HG03457 (cell line): ENCODE results near the gene RBM11.
"Not testable (repeated sequence)": the region's sequence is repeated elsewhere in the genome, so short reads cannot be mapped to it uniquely, and the experiment has no call there.

ENCODE experiments used
- ATAC-seq: cut with Tn5 transposase; IDR thresholded peaks from one replicate; pipeline ENCODE4 v1.9.1; 2021; ENCODE audit warnings: moderate number of reproducible peaks; ENCODE audit not compliant: unreplicated experiment

RBM11 gene

GRCh38 chr21:14215971-14216641, at the start of gene RBM11:
Gene RBM11, plus strand, starts transcription at chr21:14216157. Its CDS starts 30 bp downstream, at chr21:14216187.
- ATAC-seq, result peak; percentile 90

DNA sequence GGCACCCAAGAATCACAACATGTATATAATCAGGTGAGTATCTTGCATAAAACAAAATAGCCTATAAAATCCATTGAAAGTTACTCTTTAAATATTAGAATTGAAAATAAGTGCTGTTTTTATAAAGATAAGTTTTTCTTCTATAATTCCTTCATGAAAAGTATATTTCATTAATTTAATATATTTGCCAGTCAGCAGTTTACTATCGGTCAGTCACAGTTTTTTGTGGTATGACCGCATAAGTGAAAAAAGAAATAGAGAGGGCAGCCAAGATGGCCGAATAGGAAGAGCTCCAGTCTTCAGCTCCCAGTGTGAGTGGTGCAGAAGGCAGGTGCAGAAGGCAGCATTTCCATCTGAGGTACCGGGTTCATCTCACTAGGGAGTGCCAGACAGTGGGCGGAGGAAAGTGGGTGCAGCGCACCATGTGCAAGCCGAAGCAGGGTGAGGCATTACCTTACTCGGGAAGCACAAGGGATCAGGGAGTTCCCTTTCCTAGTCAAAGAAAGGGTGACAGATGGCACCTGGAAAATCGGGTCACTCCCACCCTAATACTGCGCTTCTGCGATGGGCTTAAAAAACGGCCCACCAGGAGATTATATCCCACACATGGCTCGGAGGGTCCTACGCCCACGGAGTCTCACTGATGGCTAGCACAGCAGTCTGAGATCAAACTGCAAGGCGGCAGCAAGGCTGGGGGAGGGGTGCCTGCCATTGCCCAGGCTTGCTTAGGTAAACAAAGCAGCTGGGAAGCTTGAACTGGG, 49.3 kb upstream of the RBM11 start:
- not testable (repeated sequence) for ATAC-seq

DNA sequence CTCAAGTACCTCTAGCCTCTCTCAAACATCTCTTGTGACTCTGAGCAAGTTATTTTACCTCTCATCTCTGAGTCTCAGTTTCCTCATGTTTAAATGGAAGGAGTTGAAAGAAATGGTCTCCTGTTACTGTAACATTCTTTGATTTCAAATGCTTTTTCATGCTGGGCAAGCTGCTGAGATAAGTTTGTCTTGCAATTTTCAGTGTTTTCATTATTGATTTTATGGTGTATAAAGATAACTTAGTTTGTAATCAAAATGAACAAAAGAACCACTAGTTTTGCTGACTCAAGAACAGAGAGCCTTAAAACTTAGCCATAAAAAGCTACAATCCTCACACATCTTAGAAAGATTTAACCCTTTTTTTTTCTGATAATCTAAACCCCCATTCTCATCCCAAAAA, 9.7 kb upstream of the RBM11 start:
- no peak for ATAC-seq

GRCh38 chr21:14210738-14211137, 5.2 kb upstream of the RBM11 start, which contains the start of gene LIPI:
Gene LIPI, minus strand, starts transcription at chr21:14210955. Its CDS starts 110 bp downstream, at chr21:14210845.
- ATAC-seq, result no peak

GRCh38 chr21:14213164-14213563, 2.8 kb upstream of the RBM11 start:
- no peak for ATAC-seq

- ATAC-seq, result no peak
These were observed 7.4 kb downstream of the RBM11 start for GRCh38 chr21:14223365-14223764.

GRCh38 chr21:14229399-14229798, 13.4 kb downstream of the RBM11 start:
- ATAC-seq, result no peak

- no peak for ATAC-seq
These were observed 19.1 kb downstream of the RBM11 start for GRCh38 chr21:14235101-14235500.

GRCh38 chr21:14236180-14236579, 20.2 kb downstream of the RBM11 start:
- ATAC-seq, result no peak

DNA sequence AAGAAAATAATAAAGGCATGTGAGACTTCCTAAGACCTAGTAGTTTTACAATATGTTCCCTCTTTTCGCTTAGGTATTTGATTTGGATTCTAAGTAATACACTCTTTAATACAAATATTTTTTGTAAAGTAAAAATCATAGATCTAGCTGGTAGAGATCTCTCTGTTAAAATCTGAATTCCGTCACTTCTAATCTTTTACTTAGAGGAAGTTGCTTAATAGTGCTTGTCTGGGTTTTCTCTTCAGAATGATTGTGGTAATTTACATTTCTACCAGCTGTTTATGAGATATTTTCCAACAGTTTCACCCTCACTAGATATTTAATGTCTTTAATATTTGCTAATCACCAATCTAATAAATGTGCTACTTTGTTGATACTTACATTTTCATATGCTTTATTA, 23.3 kb downstream of the RBM11 start:
- ATAC-seq, result no peak

- no peak for ATAC-seq
These were observed 25.3 kb downstream of the RBM11 start for GRCh38 chr21:14241297-14241696.

- no peak for ATAC-seq
These were observed 27.5 kb downstream of the RBM11 start for GRCh38 chr21:14243461-14243860.

GRCh38 chr21:14243874-14244273, 27.9 kb downstream of the RBM11 start:
- ATAC-seq, result no peak

DNA sequence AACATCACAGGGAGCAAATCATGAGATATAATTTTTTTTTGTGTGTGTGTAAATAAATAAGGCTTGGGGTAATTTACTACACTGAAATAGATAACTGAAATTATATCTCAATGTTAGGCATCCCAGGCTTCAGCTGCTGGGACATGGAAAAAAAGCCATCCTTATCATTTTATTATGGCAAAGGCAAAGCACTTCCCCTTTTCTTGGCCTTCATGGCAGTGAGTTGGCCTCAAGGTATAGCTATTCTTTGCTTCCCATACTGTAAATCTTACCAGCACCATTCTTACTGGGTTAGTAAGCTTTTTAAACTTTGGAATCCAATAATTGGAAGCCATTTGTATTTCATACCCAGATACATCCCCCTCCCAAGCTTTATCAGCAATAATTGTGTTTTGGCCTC, 29.0 kb downstream of the RBM11 start:
- ATAC-seq, result no peak

GRCh38 chr21:14245711-14246110, 29.8 kb downstream of the RBM11 start:
- no peak for ATAC-seq

GRCh38 chr21:14251336-14251735, 35.4 kb downstream of the RBM11 start:
- ATAC-seq, result no peak

GRCh38 chr21:14259747-14260146, 43.8 kb downstream of the RBM11 start:
- ATAC-seq, result no peak

DNA sequence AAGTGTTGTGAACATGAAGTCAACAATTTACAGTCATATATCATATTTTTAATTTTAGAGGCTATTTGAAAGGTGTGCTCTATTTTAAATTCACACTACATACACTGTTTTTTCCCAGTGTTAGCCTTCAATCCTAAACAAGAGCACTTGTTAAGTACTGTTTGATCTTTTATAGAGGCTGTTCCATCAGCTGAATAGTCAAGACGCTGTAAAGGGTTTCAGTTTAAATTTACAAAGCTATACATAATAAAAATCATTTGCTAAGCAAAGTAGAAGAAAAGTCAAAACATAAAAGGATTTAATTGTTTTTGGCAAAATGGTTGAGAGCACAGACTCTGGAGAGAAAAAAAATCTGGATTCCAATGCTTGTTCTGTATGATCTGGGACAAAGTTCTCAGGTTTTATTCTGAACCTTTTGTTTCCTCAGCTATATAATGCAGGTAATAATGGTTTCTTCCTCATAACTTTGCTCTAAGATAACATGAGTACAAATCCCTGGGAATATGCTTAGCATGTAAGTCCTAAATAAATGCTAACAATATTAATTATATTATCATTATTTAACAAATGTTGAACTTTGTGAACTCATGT, 44.3 kb downstream of the RBM11 start:
- no peak for ATAC-seq

- no peak for ATAC-seq
These were observed 46.1 kb downstream of the RBM11 start for GRCh38 chr21:14262039-14262438.

GRCh38 chr21:14263879-14264278, 47.9 kb downstream of the RBM11 start:
- ATAC-seq, result no peak

GRCh38 chr21:14265023-14265422, 49.1 kb downstream of the RBM11 start:
- no peak for ATAC-seq

- ATAC-seq, result no peak
These were observed 51.1 kb downstream of the RBM11 start for GRCh38 chr21:14267076-14267475.
